Fibroblast of skin of abdomen (primary cell): Measurements from ENCODE around the gene CDC40. TPM values are rescaled to one million over a fixed set of nuclear protein-coding genes. Genes with fewer than 3 reads are reported as not detected.

Source experiments
- DNase-seq: peaks from one replicate; pipeline ENCODE4 v3.0.0-alpha.2; 2013
- polyA plus RNA-seq, 2 experiments: library from polyadenylated mRNA; unstranded; fragments of 120-200 nt; gene quantifications; one replicate each; pipeline ENCODE4 v1.2.1, GENCODE V29; 2013; ENCODE audit not compliant: insufficient read length in 2 of 2

Gene CDC40
- polyA plus RNA-seq (2013, experiment 1 of 2; ENCODE audit: insufficient read length): 15.9 TPM
- polyA plus RNA-seq (2013, experiment 2 of 2; ENCODE audit: insufficient read length): 15.6 TPM

DNA sequence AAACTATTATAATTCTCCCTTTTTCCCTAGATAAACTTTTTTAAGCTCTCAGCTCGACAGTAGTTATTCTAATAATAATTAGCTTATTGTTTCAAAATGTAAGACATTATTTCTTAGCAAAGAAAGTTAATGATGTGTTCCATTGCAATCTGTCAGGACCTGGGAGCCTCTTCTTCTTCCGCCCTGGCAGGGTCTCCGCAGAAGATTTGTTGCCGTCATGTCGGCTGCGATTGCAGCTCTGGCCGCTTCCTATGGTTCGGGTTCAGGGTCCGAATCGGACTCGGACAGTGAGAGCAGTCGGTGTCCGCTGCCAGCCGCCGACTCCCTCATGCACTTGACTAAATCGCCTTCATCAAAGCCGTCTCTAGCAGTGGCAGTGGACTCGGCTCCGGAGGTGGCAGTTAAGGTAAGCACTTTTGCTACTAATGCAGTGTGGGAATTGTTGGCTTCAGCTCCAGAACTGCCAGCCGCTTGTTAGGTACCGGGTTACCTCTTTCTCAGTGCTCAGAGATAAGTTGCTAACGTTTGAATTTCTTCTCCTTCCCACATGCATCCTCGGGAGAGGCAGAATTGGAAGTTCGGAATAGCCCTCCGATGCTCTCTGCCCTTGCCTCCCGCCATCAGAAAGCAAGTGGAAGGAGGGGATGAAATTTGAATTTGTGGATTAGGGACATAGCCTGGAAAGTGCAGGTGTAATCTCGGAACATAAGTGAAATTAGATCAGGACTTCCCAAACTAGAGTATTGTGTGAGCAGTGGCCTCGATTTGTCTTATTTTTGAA is at the start of gene CDC40:
Gene CDC40, plus strand, starts transcription at position 200 of the 781 bp plus-strand sequence. Its CDS starts 18 bp downstream, at position 218.
- no peak for DNase-seq

DNA sequence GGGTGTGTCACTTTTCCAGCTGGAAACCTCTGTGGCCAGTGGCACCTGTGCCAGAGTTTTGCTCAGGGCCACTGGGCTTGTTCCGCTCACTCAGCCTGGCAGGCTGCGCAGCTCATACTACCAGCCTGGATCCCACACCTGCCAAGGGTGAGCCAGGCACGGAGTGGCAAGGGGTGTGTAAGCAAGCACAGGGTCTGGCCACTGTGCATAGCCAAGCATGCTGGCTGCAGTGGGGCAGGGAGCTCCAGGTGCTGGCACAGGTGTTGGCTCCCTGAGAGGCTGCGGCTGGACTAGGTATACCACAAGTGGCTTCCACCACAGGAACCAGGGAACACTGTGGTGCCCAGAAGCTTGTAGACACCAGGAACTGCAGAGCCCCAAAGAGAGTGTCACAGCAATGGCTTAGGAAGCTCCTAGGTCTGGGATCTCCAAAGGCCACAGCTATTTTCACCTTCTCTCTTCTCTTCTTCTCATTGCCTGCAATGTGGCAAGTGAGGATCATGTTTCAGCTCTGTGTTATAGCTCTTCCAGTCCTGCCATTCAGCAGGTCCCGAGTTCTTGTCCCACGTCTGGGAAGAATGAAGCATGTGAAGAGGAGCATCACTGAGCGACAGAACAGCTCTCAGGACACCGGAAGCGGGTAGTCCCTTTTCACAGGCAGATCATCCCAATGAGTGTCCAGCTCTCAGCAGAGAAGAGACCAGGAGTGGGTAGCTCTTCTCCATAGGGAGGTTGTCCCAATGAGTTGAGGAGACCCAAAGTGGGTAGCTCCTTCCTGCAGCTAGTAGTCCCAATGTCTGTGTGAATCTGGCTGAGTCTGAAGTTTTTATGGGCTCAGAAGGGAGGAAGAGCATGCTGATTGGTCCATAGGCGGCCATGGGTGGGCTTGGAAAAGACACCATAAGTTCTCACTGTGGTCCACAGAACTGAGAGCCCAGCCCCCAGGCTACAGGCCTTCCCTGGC is 42.0 kb upstream of the CDC40 start:
- no peak for DNase-seq

DNA sequence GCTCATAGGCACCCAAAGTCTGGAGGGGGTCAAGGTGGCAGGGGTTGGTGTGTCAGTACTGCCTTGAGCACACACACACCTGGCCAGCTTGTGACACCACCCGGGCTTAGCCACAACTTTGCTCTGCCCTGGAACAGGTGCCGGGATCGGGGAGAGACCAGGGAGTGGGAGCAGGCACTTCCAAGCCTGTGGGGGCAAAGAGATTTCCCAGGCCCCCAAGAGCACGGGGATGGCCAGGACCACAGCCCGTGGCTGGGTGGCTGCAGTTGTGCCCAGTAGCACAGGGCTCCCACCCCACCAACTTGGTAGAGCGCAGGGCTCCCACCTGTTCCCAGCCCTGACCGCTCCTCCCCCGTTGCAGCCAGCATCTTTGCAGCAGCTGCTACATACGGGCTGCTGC is 41.2 kb upstream of the CDC40 start:
- DNase-seq: no peak

DNA sequence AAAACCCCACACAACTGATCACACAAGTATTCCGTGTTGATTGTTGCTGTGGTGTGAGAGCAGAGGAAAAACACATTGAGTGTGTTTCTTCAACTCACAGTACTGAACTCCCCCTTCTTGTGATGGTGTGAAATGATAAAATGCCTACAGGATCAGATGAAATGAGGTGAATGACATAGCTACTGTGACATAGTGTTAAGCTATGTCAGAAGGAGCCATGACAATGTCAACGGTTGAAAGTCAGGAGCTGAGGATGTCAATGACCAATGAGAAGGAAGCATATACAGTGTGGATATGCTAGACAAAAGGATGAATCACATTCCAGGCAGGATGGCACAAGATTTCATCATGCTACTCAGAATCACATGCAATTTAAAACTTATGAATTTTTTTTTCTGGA is 39.6 kb upstream of the CDC40 start:
- DNase-seq: peak; percentile 84

DNA sequence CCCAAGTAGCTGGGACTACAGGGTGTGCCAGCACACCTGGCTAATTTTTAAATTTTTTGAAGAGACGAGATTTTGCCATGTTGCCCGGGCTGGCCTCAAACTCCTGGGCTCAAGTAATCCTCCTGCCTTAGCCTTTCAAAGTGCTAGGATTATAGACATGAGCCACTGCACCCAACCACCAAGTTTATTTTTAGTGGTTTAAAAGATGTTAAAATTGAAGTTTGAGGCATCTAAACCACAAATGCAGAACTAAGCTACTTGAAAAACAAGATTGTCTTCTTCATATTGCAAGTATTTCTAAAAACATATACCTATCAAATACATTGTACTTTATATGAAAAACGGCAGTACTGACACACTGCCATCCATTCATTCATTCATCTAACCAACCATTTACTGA is 32.4 kb upstream of the CDC40 start:
- no peak for DNase-seq

DNA sequence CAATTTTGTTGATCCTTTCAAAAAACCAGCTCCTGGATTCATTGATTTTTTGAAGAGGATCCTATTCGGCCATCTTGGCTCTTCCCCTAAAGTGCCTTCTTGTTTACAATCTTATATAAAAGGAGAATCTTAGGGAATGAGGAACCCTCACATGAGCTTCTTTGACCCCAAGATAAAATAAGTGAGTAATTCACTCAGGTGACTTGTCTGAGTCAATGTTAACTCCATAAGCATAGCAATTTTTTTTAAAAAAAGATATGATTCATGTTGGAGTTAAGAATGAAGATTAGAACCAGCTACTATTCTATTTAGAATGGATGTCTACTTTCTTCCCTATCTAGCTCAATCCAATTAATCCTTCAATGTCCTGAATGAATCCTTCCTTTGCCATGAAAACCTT is 21.7 kb upstream of the CDC40 start:
- DNase-seq: no peak

DNA sequence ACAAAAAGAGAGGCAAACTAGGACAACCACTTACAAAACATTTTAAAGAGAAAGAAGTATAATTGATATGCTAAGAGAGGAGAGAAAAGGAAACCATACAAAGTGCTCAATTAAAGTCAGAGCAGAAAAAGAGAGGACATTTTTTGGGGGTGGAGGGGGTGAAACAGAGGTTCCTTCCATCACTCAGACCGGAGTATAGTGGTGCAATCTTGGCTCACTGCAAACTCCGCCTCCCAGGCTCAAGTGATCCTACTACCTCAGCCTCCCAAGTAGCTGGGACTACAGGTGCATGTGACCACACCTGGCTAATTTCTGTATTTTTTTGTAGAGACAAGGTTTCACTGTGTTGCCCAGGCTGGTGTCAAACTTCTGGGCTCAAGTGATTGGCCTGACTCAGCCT is 10.1 kb upstream of the CDC40 start:
- DNase-seq: no peak

DNA sequence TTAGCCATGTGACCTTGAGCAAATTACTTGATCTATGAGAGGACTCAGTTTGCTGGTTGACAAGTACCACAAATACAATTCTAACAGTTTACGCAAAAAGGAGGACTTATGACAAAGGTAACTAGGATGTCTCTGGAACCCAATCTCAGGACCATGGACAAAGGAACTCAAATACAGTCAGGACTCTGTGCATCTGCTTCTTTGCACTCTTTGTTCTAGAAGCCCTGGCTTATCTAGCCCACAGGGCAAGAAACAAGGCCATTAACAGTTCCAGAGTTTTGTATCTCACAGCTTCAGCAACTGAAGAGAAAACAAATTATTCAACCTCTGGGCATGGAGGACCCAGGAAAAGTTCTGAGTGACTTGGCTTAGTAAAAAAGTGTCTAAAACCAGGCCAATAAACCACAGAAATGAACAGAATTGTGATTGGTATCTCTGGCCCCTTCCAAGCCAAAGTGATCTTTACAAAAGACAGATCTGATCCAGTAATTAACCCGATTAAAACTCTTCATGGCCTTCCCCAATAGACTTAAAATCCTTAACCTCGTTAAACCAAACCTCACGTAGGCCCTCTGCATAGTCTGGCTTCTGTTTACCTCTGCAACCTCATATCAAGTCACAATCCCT is 6.6 kb upstream of the CDC40 start:
- no peak for DNase-seq

DNA sequence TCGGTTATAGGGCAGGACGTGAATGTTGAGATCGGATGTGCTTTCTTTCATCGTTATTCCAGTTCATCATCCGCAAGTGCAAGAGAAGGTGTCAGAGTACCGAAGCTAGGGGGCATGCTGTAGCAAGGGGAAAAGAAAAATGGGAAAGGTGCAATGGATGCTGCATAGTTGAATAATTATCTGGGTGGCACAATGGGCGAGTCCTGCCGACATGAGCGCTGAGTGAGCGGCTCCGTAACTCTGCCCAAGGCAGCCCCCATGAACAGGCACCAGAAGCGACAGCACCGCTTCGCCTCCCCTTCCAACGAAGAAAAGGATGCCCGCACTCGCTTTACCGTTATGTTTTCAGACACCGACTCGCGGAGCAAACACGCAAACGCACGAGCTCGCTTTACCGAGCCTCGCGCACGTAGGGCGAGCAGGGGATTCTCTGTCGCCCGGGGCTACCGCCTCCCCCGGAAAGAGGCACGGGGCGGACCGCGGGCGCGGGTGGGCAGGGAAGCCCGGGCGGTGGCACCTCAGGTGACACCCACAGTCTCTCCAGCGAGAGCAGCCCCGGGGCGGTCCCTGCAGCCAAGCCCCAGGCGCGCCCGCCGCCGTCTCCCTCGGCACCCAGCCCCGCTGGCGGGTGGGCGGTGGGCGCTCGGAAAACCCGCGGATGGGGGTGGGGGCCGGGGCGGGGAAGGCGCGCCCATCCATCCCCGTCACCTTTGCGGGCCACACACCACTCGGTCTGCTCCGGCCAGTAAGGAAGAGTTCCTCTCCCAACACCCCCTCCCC is 1.4 kb upstream of the CDC40 start:
- DNase-seq: peak; percentile 57

DNA sequence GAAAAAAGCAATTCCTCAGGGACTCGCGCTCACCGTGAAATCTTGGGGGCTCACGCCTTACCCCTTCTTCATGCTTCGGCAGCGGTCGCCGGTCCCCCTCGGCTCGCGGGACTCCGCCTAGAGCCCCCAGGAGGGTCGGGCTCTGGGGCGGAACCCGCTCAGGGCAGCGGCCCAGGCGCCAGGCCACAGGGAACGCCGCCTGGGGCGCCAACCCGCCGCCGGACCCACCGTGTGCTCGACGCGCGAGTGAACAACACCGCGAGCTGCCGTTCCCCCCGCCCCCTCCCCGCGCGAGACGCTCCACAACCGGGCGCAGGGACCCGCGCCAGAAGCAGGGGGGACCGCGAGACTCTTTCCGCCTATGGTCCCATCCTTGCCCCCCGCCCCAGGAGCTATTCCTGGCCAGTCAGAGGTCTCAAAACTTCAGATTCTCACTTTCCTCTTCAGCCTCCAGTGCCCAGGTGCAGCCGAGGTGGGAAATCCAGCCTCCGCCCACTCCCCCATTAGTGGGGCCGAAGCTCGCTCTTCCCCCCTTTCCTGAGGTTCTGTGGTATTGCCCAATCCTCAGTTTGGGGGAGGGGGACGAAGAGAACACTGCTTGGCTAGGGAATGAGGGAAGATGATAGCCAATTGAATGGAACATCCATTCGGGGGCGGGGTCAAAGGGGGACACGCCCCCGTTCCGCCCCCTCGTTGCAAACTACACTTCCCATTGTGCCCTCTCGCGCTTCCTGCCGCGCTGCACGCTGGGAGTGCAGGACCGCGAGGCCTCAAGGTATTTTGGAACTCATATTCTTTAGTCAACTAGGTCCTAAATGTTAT is 610 bp upstream of the CDC40 start, which contains the start of gene WASF1:
Gene WASF1, minus strand, starts transcription at position 265 of the 822 bp plus-strand sequence. CDS start 52,069 bp downstream, outside the sequence.
- DNase-seq: peak; percentile 99

DNA sequence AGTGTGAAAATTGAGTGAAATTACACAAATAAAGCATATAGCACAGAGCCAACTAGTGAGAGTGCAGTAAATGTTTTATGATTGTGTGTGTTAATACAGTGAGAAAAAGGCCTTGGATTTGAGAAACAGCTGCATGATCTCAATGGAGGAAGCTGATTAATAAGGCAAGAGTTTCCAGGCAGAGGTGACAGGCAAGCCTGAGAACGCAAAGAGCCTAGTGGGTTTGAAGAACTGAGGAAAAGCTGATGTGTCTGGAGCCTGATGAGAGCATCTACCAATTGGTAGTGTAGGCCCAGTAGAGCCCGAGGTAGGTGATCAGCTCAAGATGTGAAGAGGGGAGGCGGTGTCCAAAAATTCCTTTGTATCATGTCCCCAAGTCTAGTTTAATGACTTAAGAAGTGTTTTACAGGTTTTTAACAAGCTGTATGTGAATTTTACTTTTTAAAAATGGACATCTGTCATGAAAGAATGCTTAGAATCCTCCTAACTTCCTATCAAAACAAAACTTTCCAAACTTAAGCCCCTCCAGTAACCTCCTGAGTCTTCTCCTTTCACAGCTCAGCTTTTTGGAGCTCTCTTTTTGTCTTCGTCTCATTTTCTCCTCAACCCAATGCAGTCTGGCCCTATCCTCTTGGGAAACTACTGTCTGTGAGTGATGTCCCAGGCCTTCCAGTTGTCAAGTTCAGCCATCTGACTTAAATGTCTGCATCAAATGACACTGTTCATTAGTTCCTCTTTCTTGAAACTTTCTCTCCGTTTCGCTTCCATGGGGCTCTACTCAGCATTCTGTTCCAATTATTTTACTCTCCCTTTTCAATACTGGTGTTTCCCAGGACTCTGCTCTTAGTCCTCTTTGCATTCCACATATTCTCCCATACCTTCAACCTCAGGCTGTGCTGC is 1.2 kb downstream of the CDC40 start:
- no peak for DNase-seq

DNA sequence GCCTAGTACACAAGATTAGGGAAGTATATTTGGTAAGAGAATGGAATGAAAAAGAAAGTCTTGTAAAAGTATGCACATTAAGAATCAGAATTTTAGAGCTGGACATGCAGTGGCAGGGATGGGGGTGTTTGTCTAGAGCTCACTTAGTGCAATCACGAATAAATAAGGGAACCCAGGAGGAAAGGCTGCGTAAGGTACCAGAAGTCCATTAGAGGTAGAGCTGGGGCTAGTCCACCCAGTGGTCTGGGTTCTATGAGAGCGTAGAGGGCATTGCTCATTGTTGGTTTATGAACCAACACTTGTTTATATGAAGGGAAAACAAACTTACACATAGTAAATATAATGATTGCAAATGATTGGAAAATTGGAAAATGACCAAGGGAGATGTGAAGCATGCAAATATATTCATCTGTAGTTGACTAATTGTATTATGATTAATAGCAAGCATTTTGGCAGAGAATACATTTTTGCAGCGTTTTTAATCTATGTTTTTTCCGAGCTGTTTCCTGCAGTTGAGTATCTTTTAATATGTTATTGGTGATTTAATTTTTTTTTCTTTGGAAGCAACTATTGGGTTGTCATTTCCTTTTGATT is 3.2 kb downstream of the CDC40 start:
- DNase-seq: no peak

DNA sequence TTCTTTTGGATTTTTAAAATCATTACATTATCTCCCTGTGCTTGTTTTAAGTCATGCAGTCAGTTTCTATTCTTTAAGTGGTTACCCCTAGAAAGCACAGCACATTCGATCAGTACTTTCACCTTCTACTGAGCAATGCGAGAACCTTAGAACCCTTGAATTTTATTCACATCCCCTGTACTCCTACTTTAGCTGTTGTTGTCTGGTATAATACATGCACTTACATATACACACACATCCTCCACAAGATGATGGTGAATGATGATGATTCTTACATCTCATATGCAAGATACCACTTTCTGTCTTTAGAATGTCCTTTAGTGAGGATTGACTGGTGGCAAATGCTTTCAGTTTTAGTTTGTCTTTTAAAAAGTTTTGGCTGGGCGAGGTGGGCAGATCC is 5.7 kb downstream of the CDC40 start:
- DNase-seq: no peak

DNA sequence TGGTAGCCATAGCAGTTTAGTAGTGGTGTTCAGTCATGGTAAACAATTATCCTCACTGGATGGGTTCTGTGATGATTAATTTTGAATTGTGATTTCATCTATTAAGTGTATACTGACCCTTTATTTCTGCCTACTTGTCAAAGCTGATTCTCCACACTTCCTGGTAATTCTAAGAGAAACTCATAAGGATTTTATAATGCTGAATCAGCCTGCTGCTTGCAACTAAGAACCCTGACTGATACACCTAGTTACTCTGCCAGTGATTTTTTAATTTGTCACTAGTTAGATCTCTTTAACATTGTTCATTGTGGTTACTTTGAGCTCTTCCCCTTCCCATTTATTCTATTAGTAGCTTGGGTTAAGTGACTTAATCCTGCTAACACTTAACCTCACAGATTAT is 8.6 kb downstream of the CDC40 start:
- peak; percentile 10 for DNase-seq

DNA sequence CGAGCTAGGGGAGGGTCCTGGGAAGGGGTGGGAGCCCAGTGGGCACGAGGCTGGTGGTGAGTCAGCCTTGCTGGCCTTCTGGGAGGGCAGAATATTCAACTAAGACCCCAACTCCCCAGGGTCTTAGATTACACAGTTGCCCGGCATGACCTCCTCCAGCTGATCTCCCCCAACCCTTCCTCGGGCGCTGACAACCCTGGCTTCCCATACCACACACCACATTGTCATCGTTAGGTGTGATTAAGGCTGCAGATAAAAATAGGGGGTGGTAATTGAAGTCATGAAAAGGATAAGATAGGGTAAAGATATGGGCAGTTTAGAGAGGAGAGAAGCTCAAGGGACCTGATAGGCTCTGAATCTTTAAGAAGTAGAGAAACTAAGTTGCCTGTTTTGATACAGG is 10.5 kb downstream of the CDC40 start:
- DNase-seq: no peak

DNA sequence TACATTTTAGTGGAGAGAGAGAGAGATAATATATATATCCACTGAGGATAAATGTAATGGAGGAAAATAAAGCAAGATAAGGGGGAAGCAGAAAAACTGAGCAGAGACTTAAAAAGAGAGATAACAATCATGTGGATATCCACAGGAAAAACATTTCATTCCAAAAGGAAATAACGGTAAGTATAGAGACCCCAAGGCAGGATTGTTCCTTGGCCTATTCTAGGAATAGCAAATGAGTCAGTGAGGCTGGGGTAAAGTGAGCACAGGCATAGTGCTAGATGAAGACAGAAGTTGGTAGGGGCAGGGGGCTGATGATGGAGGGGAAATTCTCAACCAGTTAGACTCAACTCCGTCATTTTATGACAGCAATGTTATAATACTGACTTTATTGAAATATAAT is 11.2 kb downstream of the CDC40 start:
- DNase-seq: no peak

DNA sequence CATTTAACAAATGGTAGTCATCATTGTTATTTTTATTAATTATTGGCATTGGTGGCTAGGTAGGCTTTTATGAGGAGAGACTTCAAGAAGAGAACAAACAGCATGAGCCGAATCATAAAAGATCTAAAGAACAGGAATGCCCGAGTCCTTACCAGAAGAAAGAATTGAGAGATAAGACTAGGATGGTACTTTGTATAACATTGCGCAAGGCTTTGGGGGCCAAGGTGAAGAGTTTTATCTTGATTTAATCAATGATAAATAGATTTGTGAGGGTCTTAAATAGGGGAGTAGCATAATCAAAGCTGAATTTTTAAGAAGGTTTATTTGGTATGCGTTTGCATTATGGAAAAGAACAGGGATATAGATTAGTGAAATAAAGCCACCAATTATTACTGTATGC is 15.4 kb downstream of the CDC40 start:
- DNase-seq: no peak

DNA sequence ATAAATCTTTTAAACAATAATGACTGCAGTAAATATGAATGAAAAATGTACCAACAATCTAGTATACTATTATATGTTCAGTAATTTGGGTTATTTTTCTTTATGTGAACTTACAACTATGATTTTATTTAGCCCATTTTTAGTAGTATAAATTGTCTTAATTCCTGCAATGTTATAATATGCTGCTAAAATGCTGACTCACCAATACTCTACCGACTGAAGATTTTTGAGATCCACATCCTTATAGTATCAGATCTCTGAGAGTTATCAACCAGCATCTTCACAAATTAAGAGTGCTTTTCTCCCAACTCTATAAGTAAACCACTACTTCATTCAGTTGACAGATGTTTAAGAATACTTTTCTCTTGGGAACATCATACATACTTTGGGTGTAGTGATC is 16.6 kb downstream of the CDC40 start:
- DNase-seq: no peak

DNA sequence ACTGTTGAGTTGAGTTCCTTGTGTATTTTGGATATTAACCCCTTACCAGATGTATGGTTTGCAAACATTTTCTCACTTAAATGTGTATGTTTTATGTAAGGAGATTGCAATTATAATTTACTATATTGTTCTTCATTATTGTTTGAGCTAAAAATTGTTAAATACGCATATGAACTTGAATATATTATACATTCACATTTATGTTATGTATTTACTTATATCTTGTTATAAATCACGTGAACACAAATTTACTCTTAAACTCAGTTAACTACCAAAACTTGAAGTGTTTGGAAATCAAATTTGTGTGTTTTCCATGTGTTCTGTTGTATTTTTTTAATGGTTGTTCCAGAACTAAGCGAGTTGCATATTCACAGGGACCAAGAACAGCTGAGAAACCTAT is 18.3 kb downstream of the CDC40 start:
- no peak for DNase-seq
